CMK (cell line): ENCODE data around the gene ENG.
"Not testable (repeated sequence)": the region's sequence is repeated elsewhere in the genome, so short reads cannot be mapped to it uniquely, and the experiment has no call there.

Source experiments
- DNase-seq: peaks from one replicate; pipeline ENCODE4 v3.0.0-alpha.2; 2010; ENCODE audit warnings: low read depth

ENG gene

DNA sequence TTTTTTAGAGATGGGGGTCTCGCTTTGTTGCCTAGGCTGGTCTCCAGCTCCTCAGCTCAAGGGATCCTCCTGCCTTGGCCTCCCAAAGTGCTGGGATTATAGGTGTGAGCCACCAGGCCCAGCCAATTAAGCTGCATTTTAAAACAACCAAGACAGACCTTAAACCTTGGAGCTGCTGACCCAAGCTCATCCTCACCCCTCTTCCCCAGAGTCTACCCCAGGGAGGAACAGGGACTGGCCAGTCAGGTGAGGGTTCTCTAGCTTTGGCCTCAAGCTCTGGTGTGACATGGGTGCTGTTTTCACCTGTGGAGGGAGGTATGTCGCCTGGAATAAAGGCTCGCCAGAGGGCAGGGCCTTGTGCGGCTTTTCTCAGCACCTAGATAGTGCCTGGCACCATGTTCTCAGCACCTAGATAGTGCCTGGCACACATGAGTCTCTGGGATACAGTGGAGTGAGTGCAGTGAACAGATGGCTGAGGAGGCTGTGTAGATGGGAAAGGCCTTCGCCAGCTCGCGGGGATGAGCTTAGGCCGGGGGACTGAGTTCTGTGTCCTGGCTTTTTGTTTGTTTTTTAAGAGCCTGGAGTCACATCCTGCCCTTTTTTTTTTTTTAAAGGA is 61.3 kb downstream of the ENG start:
- no peak for DNase-seq

DNA sequence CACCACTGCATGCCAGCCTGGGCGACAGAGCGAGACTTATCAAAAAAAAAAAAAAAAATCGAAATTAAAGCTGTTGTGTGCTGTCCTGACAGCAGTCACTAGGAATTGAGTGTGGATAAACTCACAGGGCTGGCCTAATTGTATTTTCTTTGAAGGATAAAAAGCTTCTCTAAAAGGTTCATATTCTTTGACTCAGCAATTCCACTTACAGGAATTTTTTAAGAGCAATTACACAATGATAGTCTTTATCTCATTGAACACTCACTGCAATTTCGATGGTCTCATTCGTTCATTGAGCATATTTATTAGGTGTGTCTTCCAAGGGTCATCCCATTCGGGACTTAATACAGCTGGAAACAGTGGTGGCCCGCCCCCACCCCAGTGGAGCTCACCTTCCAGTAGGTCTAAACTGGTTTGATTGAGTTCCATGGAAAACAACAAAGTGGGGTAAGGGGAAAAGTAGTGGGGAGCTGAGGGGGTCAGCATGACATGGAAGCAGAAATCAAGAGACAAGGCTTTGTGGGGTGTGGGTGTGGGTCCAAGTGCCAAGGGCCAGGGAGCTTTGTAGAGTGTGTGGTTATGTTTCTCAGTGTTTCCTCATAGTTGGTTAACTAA is 61.9 kb downstream of the ENG start:
- DNase-seq: no peak

DNA sequence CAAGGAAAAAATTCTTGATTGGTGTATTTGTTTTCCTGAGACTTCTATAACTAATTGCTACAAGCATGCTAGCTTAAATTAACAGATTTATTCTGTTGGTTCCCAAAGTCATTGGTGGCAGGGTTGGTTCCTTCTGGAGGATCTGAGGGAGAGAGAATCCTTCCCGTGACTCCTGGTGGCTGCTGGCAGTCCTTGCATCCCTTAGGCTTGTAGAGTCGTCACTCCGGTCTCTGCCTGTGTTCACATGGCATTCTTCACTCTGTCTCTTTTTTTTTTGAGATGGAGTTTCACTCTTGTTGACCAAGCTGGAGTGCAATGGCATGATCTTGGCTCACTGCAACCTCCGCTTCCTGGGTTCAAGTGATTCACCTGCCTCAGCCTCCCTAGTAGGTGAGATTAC is 63.4 kb downstream of the ENG start:
- no peak for DNase-seq

DNA sequence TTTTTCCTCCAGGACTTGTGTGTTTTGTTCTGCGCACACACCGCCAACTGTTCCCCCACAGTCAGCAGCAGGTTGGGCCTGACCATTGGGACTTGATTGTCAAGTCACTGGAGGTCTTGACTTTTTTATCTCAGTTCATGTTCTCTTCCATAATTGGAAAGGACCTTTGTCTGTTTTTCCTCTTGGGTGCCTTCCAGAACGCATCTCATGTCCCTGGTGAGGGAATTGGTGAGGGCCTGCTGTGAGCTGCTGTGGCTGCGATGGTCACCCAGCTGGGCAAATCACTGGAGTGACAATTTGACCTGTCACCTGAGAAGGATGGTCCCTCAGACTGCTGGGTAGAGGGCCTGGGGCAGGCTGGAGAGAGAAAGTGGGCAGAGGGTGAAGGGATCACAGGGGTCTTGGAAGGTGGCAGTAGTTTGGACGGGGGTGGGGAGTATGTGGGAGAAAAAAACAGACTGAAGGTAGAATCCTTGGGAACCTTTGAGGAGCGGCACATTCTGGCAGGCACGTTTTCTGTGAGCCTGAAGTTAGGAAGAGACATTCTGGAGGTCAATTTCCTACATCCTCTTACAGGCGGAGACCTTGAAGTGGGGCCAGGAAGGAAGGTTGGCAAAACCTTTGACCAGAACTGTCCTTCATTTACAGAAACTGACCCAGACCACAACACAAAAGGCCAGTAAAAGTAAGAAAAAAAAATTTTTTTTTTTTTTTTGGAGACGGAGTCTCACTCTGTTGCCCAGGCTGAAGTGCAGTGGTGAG is 64.2 kb downstream of the ENG start:
- DNase-seq: no peak

DNA sequence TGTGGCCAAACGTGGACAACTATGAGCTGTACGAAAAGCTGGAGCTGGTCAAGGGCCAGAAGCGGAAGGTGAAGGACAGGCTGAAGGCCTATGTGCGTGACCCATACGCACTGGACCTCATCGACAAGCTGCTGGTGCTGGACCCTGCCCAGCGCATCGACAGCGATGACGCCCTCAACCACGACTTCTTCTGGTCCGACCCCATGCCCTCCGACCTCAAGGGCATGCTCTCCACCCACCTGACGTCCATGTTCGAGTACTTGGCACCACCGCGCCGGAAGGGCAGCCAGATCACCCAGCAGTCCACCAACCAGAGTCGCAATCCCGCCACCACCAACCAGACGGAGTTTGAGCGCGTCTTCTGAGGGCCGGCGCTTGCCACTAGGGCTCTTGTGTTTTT is 65.3 kb downstream of the ENG start:
- DNase-seq: no peak

DNA sequence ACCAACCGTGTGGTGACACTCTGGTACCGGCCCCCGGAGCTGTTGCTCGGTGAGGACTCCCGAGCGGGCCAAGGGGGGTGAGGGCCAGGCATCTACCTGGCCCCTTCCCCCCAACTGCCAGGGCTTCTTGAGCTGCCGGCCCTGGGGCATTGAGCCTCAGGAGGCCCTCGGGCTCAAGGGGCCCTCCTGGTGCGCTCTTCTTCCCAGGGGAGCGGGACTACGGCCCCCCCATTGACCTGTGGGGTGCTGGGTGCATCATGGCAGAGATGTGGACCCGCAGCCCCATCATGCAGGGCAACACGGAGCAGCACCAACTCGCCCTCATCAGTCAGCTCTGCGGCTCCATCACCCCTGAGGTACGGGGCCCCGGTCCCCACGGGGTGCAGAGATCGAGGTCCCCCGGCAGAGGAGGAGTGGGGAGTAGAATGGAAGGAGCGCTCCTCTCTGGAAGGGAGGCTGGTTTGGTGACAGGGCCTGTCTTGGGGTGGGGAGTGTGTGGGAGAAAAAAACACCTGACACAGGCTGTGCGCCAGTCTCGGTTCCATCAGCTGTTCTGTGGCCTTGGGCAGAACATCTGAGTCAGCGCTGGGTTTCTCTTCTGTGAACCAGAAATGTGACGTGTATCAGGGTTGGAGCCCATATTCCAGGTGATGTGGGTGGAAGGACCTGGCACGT is 66.0 kb downstream of the ENG start:
- DNase-seq: no peak

DNA sequence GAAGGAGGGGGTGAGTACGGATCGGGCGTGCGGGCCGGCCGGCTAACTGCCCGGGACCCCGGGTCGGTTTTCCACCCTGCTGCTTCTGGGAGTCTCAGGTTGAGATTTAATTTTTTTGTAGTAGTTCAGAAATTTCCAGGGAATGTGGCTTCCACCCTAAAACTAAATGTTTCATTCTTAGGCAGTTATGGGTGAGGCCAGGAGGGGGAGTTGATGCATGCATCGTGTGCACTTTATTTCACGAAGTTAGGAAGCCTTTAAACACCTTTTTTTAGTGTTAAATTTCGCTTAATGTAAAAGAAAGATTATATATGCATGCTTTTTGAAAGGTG is 67.7 kb downstream of the ENG start:
- no peak for DNase-seq

DNA sequence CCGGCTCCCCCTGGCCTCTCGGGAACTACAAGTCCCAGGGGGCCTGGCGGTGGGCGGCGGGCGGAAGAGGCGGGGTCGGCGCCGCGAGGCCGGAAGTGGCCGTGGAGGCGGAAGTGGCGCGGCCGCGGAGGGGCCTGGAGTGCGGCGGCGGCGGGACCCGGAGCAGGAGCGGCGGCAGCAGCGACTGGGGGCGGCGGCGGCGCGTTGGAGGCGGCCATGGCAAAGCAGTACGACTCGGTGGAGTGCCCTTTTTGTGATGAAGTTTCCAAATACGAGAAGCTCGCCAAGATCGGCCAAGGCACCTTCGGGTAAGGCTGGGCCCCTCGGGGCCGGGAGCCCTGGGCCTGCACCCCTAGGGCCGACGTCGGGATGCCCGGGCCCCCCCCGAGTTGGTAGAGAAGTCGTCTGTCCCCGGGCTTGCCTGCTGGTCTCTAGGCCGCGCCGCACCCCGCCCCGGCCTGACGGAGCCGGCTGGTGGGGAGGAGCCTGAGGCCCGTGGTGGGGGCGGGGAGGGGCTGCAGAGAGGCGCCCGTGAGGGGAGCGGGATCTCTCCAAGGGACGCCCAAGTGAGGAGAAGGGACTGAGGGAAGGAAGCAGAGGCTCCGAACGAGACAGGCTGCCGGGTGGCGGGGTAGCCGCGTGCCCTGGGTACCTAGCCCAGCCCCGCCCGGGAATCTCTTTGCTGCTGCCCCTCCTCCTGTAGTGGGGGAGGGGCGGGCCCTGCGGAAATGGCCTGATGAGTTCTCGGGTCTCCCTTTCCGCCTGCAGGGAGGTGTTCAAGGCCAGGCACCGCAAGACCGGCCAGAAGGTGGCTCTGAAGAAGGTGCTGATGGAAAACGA is 68.3 kb downstream of the ENG start, which contains the start of gene CDK9:
CDK9 (plus strand) TSS at position 102 of the 840 bp plus-strand sequence; CDS start at position 217, 115 bp downstream.
- DNase-seq: no peak

DNA sequence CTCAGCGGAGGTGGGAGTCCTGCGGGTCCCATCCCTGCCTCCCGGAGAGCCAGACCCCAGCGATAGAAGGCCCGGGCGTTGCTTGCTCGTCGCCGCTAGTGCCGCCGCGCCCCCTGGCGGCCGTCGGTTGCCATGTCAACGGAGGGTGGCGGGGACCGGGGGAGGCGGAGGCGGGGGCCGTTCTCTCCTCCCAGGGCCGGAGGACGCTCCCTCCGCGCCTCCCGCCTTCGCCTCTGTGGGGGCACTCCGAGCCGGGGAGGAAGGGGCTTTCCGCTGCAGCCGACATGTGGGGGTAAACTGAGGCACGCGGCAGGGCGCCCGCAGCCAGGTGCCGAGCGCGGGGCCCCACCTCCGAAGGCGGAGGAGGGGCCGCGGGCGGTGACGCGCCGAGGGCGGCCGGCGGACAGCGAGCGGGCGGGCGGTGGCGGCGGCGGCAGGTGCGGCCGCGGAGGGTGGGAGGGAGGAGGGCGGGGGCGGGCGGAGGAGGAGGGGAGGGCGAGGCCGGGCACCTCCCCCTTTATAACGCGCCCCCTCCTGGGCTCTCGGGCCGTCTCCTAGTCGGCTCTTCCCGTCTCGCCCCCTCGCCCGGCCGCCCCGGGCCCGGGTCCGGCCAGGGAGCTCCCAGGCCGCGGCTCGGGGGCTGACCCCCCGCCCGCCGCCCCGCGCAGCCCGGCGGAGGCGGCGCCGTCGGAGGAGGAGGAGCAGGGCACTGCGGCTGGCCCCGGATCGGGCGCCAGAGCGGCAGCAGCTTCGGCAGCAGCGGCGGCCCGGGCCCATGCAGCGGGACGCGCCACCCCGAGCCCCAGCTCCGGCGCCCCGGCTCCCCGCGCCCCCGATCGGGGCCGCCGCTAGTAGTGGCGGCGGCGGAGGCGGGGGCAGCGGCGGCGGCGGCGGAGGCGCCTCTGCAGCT is 69.2 kb downstream of the ENG start:
- DNase-seq: no peak

DNA sequence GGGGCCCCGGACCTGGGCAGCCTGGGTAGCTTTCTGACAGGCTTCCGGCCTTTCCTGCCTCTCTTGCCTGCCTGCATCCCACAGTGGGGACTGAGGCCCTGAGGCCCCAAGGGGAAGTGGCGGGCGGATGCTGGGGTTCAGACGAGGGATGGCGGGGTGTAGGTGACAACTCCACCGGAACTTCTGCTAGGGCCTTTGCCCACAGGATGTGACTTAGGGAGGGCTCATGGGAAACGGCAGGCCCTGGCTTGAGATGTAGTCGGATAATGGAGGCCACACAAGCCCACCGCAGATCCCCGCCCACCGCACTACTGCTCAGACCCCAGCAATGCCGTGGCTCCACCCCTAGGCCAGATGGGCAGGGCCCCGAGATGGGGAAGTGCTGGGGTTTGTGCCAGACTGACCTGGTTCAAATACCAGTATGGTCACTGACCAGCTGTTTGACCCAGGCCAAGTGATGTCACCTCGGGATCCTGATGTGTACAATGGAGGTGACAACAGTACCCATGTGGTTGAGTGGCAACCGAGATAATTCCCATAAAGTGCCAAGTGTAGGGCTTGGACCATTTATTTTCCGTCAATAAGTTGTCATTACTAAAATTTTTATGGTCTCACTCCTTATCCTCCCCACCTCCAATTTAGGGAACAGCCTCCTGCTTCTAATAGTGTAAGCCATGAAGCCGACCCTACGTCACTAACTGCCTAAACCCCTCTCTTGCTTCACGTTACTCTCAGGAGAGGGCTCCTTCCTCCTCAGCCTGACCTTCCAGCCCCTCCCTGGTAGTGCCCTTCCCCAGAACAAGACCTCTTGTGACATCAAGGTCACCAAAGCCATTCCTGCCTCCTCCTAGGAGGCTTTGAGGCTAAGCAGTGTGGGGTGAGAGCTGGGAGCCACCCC is 71.1 kb downstream of the ENG start:
- peak; percentile 99 for DNase-seq

DNA sequence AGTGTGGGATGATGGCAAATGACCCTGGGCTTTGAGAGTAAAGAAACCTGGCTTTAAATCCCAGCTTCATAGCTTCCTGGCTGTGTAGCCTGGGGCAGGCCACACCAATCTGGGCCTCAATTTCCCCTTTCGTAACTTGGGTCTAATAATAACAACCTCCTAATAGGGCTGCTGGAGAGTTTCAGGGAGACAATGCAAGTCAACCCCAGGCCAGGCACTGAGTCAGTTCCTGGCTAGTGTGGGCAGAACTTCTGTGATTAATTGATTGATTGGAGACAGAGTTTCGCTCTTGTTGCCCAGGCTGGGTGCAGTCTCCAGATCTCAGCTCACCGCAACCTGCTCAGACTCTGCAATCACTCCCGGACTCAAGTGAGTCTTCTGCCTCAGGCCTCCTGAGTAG is 72.7 kb downstream of the ENG start:
- no peak for DNase-seq

DNA sequence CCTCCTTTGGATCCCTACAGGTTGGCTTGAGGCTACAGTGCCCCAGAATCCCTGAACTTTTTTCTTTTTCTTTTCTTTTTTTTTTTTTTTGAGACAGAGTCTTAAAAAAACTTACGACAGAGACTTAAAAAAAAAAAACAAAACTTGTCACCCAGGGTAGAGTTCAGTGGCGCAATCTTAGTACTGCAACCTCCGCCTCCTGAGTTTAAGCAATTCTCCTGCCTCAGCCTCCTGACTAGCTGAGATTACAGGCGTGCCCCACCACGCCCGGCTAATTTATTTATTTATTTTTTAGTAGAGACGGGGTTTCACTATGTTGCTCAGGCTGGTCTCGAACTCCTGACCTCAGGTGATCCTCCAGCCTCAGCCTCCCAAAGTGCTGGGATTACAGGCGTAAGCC is 73.5 kb downstream of the ENG start:
- not testable (repeated sequence) for DNase-seq

DNA sequence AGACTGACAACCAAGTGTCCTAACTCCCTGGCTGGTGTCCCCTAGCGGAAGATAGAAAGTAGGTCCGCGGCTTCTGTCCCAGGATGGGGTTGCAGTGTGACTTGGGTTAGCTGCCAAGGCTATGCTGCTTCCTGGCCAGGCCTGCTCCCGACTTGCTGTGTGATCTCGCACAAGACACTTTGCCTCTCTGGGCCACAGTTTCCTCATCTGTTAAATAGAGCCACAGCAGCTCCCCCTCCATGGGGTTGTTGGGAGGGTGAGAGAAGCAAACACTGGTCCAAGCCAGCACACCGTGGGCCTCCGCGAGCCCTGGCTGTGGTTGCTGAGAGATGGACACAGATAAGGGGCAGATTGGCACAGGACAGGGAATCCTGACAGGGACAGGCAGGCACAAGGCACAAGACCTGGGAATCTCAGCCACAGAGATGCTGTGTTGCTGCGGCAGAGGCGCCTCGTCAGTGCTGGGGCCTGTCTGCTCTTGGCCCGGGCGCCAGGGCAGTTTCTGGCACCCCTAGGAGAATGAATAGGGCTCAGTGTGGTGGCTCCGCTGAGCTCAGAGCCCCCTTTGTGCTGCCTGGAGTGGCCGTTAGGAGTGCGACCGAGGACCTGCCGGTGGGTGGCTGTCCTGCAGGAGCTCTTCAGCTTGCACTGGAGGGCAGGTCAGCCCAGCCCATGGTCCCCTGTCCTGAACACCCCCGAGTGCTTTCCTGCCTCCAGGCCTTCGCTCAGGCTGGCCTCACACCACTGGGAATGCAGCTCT is 74.2 kb downstream of the ENG start:
- no peak for DNase-seq

DNA sequence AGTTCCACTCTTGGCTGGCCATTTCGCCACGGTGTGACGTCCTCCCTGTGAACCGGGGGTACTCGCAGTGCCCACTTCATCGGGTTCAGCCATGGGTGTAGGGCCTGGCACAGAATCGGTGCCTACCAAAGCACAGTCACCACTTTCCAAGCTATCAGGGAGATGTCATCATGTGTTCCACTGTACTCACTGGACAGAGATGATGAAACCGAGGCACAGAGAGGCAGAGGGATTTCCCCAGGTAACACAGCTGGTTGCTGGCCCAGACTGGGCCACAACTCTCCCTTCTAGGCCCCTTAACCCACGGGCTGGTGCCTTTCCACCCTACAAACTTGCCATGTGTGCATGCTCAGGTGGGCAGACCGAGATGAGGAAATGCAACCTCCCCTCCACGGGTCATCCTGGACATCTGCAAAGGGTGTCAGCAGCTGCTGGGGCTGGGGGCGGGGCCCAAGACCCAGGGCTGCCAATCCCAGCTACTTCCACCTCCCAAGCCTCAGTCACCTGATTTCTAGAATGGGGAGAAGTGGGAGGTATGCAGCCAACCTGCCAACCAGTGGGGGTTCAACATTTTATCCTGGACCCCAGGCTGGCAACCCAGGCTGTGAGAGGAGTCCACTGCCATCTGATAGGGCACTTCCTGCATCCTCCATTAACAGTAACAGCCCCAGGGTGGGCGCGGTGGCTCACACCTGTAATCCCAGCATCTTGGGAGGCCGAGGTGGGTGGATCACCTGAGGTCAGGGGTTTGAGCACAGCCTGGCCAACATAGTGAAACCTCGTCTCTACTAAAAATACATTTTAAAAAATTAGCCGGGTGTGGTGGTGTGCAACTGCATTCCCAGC is 75.1 kb downstream of the ENG start:
- DNase-seq: no peak

DNA sequence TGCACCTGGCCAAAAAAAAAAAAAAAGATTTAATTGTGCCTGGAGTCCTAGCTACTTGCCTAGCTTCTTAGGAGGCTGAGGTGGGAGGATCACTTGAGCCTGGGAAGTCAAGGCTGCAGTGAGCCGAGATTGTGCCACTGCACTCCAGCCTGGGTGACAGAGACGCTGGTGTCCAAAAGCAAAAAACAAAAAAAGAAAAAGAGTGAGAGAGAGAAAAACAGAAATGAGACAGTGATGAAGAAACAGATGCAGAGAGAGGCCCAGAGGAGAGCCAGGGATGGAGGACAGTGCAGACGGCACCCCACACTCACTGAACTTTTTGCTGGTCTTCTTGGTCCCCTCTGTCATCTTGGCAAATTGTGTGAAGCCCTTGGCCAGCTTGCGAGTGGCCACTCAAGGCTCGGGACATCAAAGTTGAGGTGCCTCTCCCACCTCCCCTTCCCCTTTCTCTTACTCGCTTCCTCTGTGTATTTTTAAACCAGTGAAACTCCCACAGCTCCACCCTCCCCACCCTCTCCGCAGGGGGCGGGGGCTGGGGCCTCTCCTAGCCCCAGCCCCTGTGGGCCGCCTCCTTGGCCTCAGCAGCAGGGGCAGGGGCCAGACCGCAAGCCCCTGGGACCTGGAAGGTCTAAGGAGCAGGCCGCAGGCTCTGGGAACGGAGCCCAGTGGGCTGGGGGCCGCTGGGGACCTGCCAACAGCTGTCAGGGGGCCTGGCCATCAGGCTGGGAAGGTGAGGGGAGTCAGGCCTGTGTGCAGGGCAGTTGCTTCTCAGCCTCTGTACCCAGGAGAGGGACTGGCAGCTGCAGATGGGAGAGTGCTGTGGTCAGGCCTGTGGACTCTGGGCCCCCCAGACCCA is 76.0 kb downstream of the ENG start, which contains the start of gene SH2D3C:
SH2D3C (minus strand) TSS at position 387 of the 856 bp plus-strand sequence; CDS start at position 348, 39 bp downstream.
- no peak for DNase-seq

DNA sequence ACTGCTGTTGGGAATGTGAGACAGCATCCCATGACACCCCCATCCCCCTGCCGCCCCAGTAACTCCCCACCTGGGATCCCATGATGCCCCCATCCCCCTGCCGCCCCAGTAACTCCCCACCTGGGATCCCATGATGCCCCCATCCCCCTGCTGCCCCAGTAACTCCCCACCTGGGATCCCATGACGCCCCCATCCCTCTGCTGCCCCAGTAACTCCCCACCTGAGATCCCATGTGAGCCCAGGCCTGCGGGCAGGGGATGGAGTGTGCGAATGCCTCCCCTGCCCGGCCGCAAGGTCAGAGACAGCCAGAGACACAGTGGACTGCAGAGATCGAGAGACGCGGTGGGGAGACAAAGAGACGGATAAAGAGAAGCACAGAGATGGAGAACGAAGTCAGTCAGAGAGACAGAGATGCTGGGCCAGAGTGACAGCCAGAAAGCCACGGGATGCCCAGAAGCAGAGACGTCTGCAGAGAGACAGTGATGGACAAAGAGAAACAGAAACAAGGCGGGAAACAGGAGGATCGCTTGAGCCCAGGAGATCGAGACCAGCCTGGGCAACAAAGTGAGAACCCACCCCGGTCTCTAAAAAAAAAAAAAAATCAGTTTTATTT is 77.0 kb downstream of the ENG start:
- DNase-seq: no peak

DNA sequence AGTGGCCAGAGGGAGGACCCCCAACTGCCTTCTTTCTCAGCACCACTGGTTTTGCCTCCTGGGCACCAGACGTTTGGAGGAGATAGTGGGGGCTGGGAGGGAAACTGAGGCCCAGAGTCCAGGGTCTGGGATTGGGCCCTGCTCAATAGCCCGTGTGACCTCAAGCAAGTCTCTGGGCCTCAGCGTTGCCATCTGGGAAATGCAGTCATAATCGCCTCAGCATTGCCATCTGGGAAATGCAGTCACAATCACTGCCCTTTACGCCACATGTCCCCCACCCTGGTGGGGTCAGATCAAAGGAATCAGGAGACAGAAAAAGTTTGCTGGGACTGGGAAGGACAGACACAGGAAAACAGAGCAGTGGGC is 77.6 kb downstream of the ENG start:
- no peak for DNase-seq
